BLaER1 treated with 17β-estradiol and CSF1 and Interleukin-3, amounts not matched to agents 10 nM and 100 nM (cell line): ENCODE results near the gene DENND4C.
A peak's percentile ranks its signal among the peaks of the same experiment; 100 is the strongest.
"Not testable (repeated sequence)": the region's sequence is repeated elsewhere in the genome, so short reads cannot be mapped to it uniquely, and the experiment has no call there.

Experiments used
- H3K27ac ChIP-seq, 11 experiments: shearing (Covaris generic); formaldehyde crosslinking; 2 replicates each; pipeline ENCODE4 v1.8.1; 2022
- H3K27me3 ChIP-seq, 11 experiments: shearing (Covaris generic); formaldehyde crosslinking; 2 replicates each; pipeline ENCODE4 v1.8.1; 2022
- H3K36me3 ChIP-seq, 11 experiments: shearing (Covaris generic); formaldehyde crosslinking; 2 replicates each; pipeline ENCODE4 v1.8.1; 2022
- H3K4me1 ChIP-seq, 10 experiments: shearing (Covaris generic); formaldehyde crosslinking; 2 replicates each; pipeline ENCODE4 v1.8.1; 2022
- H3K4me2 ChIP-seq, 11 experiments: shearing (Covaris generic); formaldehyde crosslinking; 2 replicates each; pipeline ENCODE4 v1.8.1; 2022
- H3K4me3 ChIP-seq, 10 experiments: shearing (Covaris generic); formaldehyde crosslinking; 2 replicates each; pipeline ENCODE4 v1.8.1; 2022
- H3K9ac ChIP-seq, 11 experiments: shearing (Covaris generic); formaldehyde crosslinking; 2 replicates each; pipeline ENCODE4 v1.8.1; 2022
- H3K9me3 ChIP-seq, 11 experiments: shearing (Covaris generic); formaldehyde crosslinking; replicated peaks in 1 of 11; 2 replicates each; pipeline ENCODE4 v1.8.1; 2022
- H4K20me1 ChIP-seq, 11 experiments: shearing (Covaris generic); formaldehyde crosslinking; 2 replicates each; pipeline ENCODE4 v1.8.1; 2022
- Cebpa-rat ChIP-seq, 11 experiments: shearing (Covaris generic); IDR thresholded peaks; 2 replicates each; pipeline ENCODE4 v1.8.1; 2022

DENND4C gene

GRCh38 chr9:19379697-19380046 lies 149.2 kb downstream of the DENND4C start:
- Histone ChIP-seq H3K36me3 (peaks cover 46 to 50% (median 49%) of the 10 kb centered on the region in 11 experiments), H3K27me3 (no peaks in the 10 kb centered on the region)

GRCh38 chr9:19380826-19381075 lies 150.3 kb downstream of the DENND4C start:
- peak overlapping the region; percentile 81 to 99 (median 97) for H3K27ac ChIP-seq
- peaks cover 35 to 41% (median 37%) of the 10 kb centered on the region in 11 experiments for H4K20me1 ChIP-seq
- TF ChIP-seq Cebpa-rat (IDR thresholded peaks at IDR 0.05), result no peak
- no peaks in the 10 kb centered on the region; a peak in 2 of 22 replicates for H3K9me3 ChIP-seq
- H3K4me2 ChIP-seq, result peak overlapping the region; percentile 70 to 87 (median 75)
- peaks cover 18 to 36% (median 25%) of the 10 kb centered on the region in 10 experiments for H3K4me1 ChIP-seq
- H3K4me3 ChIP-seq, result peak overlapping the region; percentile 65 to 94 (median 86)
- peak overlapping the region; percentile 91 to 99 (median 97) for H3K9ac ChIP-seq
- H3K36me3 ChIP-seq, result peaks cover 36 to 40% (median 38%) of the 10 kb centered on the region in 11 experiments
- no peaks in the 10 kb centered on the region for H3K27me3 ChIP-seq

More at GRCh38 chr9:19379697-19380046, 149.2 kb downstream of the DENND4C start:
- Histone ChIP-seq H3K27ac (peak overlapping the region; percentile 81 to 99 (median 97)), H4K20me1 (peaks cover 45 to 52% (median 48%) of the 10 kb centered on the region in 11 experiments), H3K4me2 (peak overlapping the region; percentile 85 to 96 (median 92)), H3K4me3 (peak overlapping the region; percentile 65 to 94 (median 86)), H3K4me1 (peaks cover 18 to 41% (median 28%) of the 10 kb centered on the region in 10 experiments), H3K9ac (peak overlapping the region; percentile 91 to 99 (median 97)), H3K9me3 (no peaks in the 10 kb centered on the region; a peak in 2 of 22 replicates)
- no peak for TF ChIP-seq Cebpa-rat (IDR thresholded peaks at IDR 0.05)

- peaks cover 15 to 38% (median 19%) of the 10 kb centered on the region in 10 experiments for H3K4me1 ChIP-seq
- no peak overlapping the region for H3K4me3 ChIP-seq
- TF ChIP-seq Cebpa-rat (IDR thresholded peaks at IDR 0.05), result no peak
- H3K27ac ChIP-seq, result no peak overlapping the region
- no peak overlapping the region for H3K4me2 ChIP-seq
- no peaks in the 10 kb centered on the region; a peak in 2 of 22 replicates for H3K9me3 ChIP-seq
- H3K9ac ChIP-seq, result no peak overlapping the region
- no peaks in the 10 kb centered on the region for H3K27me3 ChIP-seq
- H3K36me3 ChIP-seq, result peaks cover 27 to 30% (median 29%) of the 10 kb centered on the region in 11 experiments
- H4K20me1 ChIP-seq, result peaks cover 26 to 32% (median 28%) of the 10 kb centered on the region in 11 experiments
Observed at GRCh38 chr9:19381656-19382055, 151.2 kb downstream of the DENND4C start.

- H3K36me3 ChIP-seq, H3K4me2 ChIP-seq, H3K27me3 ChIP-seq, H3K9ac ChIP-seq, H3K9me3 ChIP-seq, H4K20me1 ChIP-seq, H3K27ac ChIP-seq, H3K4me3 ChIP-seq: not testable (repeated sequence)
- H3K4me1 ChIP-seq, result peaks cover 0 to 22% (median 4%) of the 10 kb centered on the region in 10 experiments; a peak in 7 of 20 replicates
Observed at GRCh38 chr9:19385212-19385611, 154.7 kb downstream of the DENND4C start.

- Histone ChIP-seq H4K20me1 (no peaks in the 10 kb centered on the region), H3K36me3 (no peaks in the 10 kb centered on the region), H3K9ac (no peak overlapping the region), H3K4me1 (peaks cover 0 to 17% (median under 1%) of the 10 kb centered on the region in 10 experiments; a peak in 5 of 20 replicates), H3K4me2 (peak overlapping the region in 2 of 11 experiments; percentile 24 to 29; a peak in 2 of 22 replicates), H3K27me3 (no peaks in the 10 kb centered on the region), H3K27ac (no peak overlapping the region), H3K9me3 (peaks cover 0 to 4% (median 0%) of the 10 kb centered on the region in 11 experiments; a peak in 3 of 22 replicates), H3K4me3 (no peak overlapping the region)
- no peak for TF ChIP-seq Cebpa-rat (IDR thresholded peaks at IDR 0.05)
Observed at GRCh38 chr9:19385786-19386501, 155.5 kb downstream of the DENND4C start.

GRCh38 chr9:19386502-19387044 lies 156.1 kb downstream of the DENND4C start:
- no peaks in the 10 kb centered on the region for H3K36me3 ChIP-seq
- peaks cover 0 to 4% (median 0%) of the 10 kb centered on the region in 11 experiments; a peak in 2 of 22 replicates for H3K9me3 ChIP-seq
- no peak overlapping the region for H3K4me3 ChIP-seq
- no peak overlapping the region for H3K9ac ChIP-seq
- no peaks in the 10 kb centered on the region for H3K27me3 ChIP-seq
- H4K20me1 ChIP-seq, result no peaks in the 10 kb centered on the region
- peaks cover 0 to 13% (median 0%) of the 10 kb centered on the region in 10 experiments; a peak in 4 of 20 replicates for H3K4me1 ChIP-seq
- no peak for TF ChIP-seq Cebpa-rat (IDR thresholded peaks at IDR 0.05)
- H3K4me2 ChIP-seq, result peak overlapping the region in 2 of 11 experiments; percentile 24 to 29; a peak in 2 of 22 replicates
- H3K27ac ChIP-seq, result no peak overlapping the region

- Histone ChIP-seq H3K4me1 (peaks cover 0 to 13% (median 0%) of the 10 kb centered on the region in 10 experiments; a peak in 4 of 20 replicates), H3K27me3 (no peaks in the 10 kb centered on the region), H3K27ac (no peak overlapping the region), H3K36me3 (no peaks in the 10 kb centered on the region), H3K4me3 (no peak overlapping the region), H3K9me3 (peaks cover 0 to 4% (median 0%) of the 10 kb centered on the region in 11 experiments; a peak in 2 of 22 replicates), H3K9ac (no peak overlapping the region), H4K20me1 (no peaks in the 10 kb centered on the region), H3K4me2 (peak overlapping the region in 1 of 11 experiments; percentile 29; a peak in 1 of 22 replicates)
- TF ChIP-seq Cebpa-rat (IDR thresholded peaks at IDR 0.05), result no peak
Observed at GRCh38 chr9:19387317-19387716, 156.8 kb downstream of the DENND4C start.

- peaks cover 0 to 13% (median 0%) of the 10 kb centered on the region in 10 experiments; a peak in 4 of 20 replicates for H3K4me1 ChIP-seq
- not testable (repeated sequence) for H3K36me3 ChIP-seq, H3K4me2 ChIP-seq, H3K9me3 ChIP-seq, H3K27ac ChIP-seq, H4K20me1 ChIP-seq, H3K9ac ChIP-seq, H3K4me3 ChIP-seq, H3K27me3 ChIP-seq
Observed at GRCh38 chr9:19389539-19389938, 159.0 kb downstream of the DENND4C start.

GRCh38 chr9:19397845-19398244 lies 167.4 kb downstream of the DENND4C start:
- Histone ChIP-seq H3K27ac (no peak overlapping the region), H3K4me3 (no peak overlapping the region), H3K9ac (no peak overlapping the region), H4K20me1 (no peaks in the 10 kb centered on the region), H3K4me1 (peaks cover 0 to 8% (median 3%) of the 10 kb centered on the region in 10 experiments; a peak in 7 of 20 replicates), H3K36me3 (no peaks in the 10 kb centered on the region), H3K27me3 (no peaks in the 10 kb centered on the region), H3K9me3 (peaks cover 17 to 24% (median 20%) of the 10 kb centered on the region in 11 experiments), H3K4me2 (no peak overlapping the region)
- TF ChIP-seq Cebpa-rat (IDR thresholded peaks at IDR 0.05), result no peak

GRCh38 chr9:19403231-19403630 lies 172.7 kb downstream of the DENND4C start:
- not testable (repeated sequence) for H3K4me3 ChIP-seq, H3K4me2 ChIP-seq, H4K20me1 ChIP-seq, H3K4me1 ChIP-seq, H3K36me3 ChIP-seq, H3K9ac ChIP-seq, H3K27me3 ChIP-seq, H3K27ac ChIP-seq
- peaks cover 32 to 40% (median 37%) of the 10 kb centered on the region in 11 experiments for H3K9me3 ChIP-seq
